ENCODE measurements around the gene ANKRD13D.

- TF ChIP-seq CEBPB (IDR thresholded peaks at IDR 0.05; ENCODE audit: low read depth, low read length) (no peak), HDAC6 (IDR thresholded peaks at IDR 0.05; ENCODE audit: low read depth, low read length) (no peak), CTCF (IDR thresholded peaks at IDR 0.05; ENCODE audit: control extremely low read depth in 1 of 3, insufficient read depth in 1 of 3, low read depth in 1 of 3, low read length in 3 of 3) (no peak)
These were observed 22.5 kb upstream of the ANKRD13D start, which contains the start of gene GRK2 for GRCh38 chr11:67266449-67267187.
